ENCODE measurements around the gene MATN1.

Gene MATN1

GRCh38 chr1:30747033-30748008 is 23.9 kb upstream of the MATN1 start:
- Histone ChIP-seq H3K4me2 (ENCODE audit: low read length) (no peak overlapping the region), H3K4ac (ENCODE audit: low read depth, low read length) (no peak overlapping the region)

GRCh38 chr1:30746212-30747032 is 23.0 kb upstream of the MATN1 start:
- H3K4me2 ChIP-seq (ENCODE audit: low read length), result no peak overlapping the region
- no peak overlapping the region for H3K4ac ChIP-seq (ENCODE audit: low read depth, low read length)
- no peak overlapping the region for H4K12ac ChIP-seq (ENCODE audit: low read depth, low read length)
- peaks cover 1% of the 10 kb centered on the region for H3K79me2 ChIP-seq (ENCODE audit: control insufficient read depth, insufficient read depth, low read length, poor library complexity)
- H2AK5ac ChIP-seq (ENCODE audit: low read length), result no peak overlapping the region
- H2BK12ac ChIP-seq (ENCODE audit: low read length), result no peak overlapping the region
- no peak overlapping the region for H2BK5ac ChIP-seq (ENCODE audit: low read depth, low read length, poor library complexity)
- H3K18ac ChIP-seq (ENCODE audit: low read length), result no peak overlapping the region
- H3K4me3 ChIP-seq (ENCODE audit: low read depth, low read length), result no peak overlapping the region
- no peaks in the 10 kb centered on the region for H3K36me3 ChIP-seq (ENCODE audit: control insufficient read depth in 1 of 2, insufficient read depth in 2 of 2, low read length in 2 of 2)
- no peaks in the 10 kb centered on the region for H3K9me3 ChIP-seq (ENCODE audit: insufficient read depth, low read depth, low read length)
- H2BK120ac ChIP-seq (ENCODE audit: insufficient read depth, low read length, poor library complexity), result no peak overlapping the region
- no CpG with 5 or more reads among the region's 16 CpGs for WGBS (ENCODE audit: extremely low coverage, insufficient coverage, insufficient read length)
- no peaks in the 10 kb centered on the region for H3K27me3 ChIP-seq (ENCODE audit: insufficient read depth, low read length)
- H4K8ac ChIP-seq (ENCODE audit: low read depth, low read length), result no peak overlapping the region
- no peak overlapping the region for H3K23ac ChIP-seq (ENCODE audit: low read length)
- H3K14ac ChIP-seq (ENCODE audit: low read length), result no peak overlapping the region
- peaks cover 0 to 7% of the 10 kb centered on the region in 2 experiments for H3K4me1 ChIP-seq (ENCODE audit: control insufficient read depth in 1 of 2, insufficient read depth in 2 of 2, low read length in 2 of 2)
- no peak overlapping the region for H3K9ac ChIP-seq (ENCODE audit: low read length)
- peak overlapping the region; percentile 40 for H4K91ac ChIP-seq (ENCODE audit: low read depth, low read length)
- no peak overlapping the region for H3K27ac ChIP-seq (ENCODE audit: low read depth, low read length)
- DNase-seq, result no peak
- H3K79me1 ChIP-seq (ENCODE audit: low read length), result peaks cover 2% of the 10 kb centered on the region
- no peak overlapping the region for H2AFZ ChIP-seq (ENCODE audit: insufficient read depth, low read length, poor library complexity)

More at GRCh38 chr1:30747033-30748008, 23.9 kb upstream of the MATN1 start:
- peaks cover 1% of the 10 kb centered on the region for H3K79me2 ChIP-seq (ENCODE audit: control insufficient read depth, insufficient read depth, low read length, poor library complexity)
- H3K27me3 ChIP-seq (ENCODE audit: insufficient read depth, low read length), result no peaks in the 10 kb centered on the region
- H2BK12ac ChIP-seq (ENCODE audit: low read length), result no peak overlapping the region
- no peak overlapping the region for H3K14ac ChIP-seq (ENCODE audit: low read length)
- H3K23ac ChIP-seq (ENCODE audit: low read length), result no peak overlapping the region
- no peak overlapping the region for H2BK5ac ChIP-seq (ENCODE audit: low read depth, low read length, poor library complexity)
- H4K91ac ChIP-seq (ENCODE audit: low read depth, low read length), result peak overlapping the region; percentile 10
- no peak overlapping the region for H4K8ac ChIP-seq (ENCODE audit: low read depth, low read length)
- H2BK120ac ChIP-seq (ENCODE audit: insufficient read depth, low read length, poor library complexity), result no peak overlapping the region
- H2AFZ ChIP-seq (ENCODE audit: insufficient read depth, low read length, poor library complexity), result no peak overlapping the region
- H3K18ac ChIP-seq (ENCODE audit: low read length), result no peak overlapping the region
- no peaks in the 10 kb centered on the region for H3K9me3 ChIP-seq (ENCODE audit: insufficient read depth, low read depth, low read length)
- peaks cover 2% of the 10 kb centered on the region for H3K79me1 ChIP-seq (ENCODE audit: low read length)
- no peak for DNase-seq
- no peak overlapping the region for H3K9ac ChIP-seq (ENCODE audit: low read length)
- H4K12ac ChIP-seq (ENCODE audit: low read depth, low read length), result no peak overlapping the region
- H2AK5ac ChIP-seq (ENCODE audit: low read length), result no peak overlapping the region
- H3K4me1 ChIP-seq (ENCODE audit: control insufficient read depth in 1 of 2, insufficient read depth in 2 of 2, low read length in 2 of 2), result peaks cover 2 to 11% of the 10 kb centered on the region in 2 experiments
- no peaks in the 10 kb centered on the region for H3K36me3 ChIP-seq (ENCODE audit: control insufficient read depth in 1 of 2, insufficient read depth in 2 of 2, low read length in 2 of 2)
- no peak overlapping the region for H3K4me3 ChIP-seq (ENCODE audit: low read depth, low read length)
- no CpG with 5 or more reads among the region's 17 CpGs for WGBS (ENCODE audit: extremely low coverage, insufficient coverage, insufficient read length)
- H3K27ac ChIP-seq (ENCODE audit: low read depth, low read length), result no peak overlapping the region

GRCh38 chr1:30745834-30746208 is 22.4 kb upstream of the MATN1 start:
- Histone ChIP-seq H3K27ac (ENCODE audit: low read depth, low read length) (no peak overlapping the region), H3K23ac (ENCODE audit: low read length) (no peak overlapping the region), H4K8ac (ENCODE audit: low read depth, low read length) (no peak overlapping the region), H2BK12ac (ENCODE audit: low read length) (no peak overlapping the region), H3K27me3 (ENCODE audit: insufficient read depth, low read length) (no peaks in the 10 kb centered on the region), H3K9me3 (ENCODE audit: insufficient read depth, low read depth, low read length) (no peaks in the 10 kb centered on the region), H2AFZ (ENCODE audit: insufficient read depth, low read length, poor library complexity) (no peak overlapping the region), H3K4me1 (ENCODE audit: control insufficient read depth in 1 of 2, insufficient read depth in 2 of 2, low read length in 2 of 2) (peaks cover 0 to 7% of the 10 kb centered on the region in 2 experiments), H2BK120ac (ENCODE audit: insufficient read depth, low read length, poor library complexity) (peak overlapping the region; percentile 9), H3K79me1 (ENCODE audit: low read length) (peaks cover 2% of the 10 kb centered on the region), H3K4me3 (ENCODE audit: low read depth, low read length) (no peak overlapping the region), H4K12ac (ENCODE audit: low read depth, low read length) (no peak overlapping the region), H2BK5ac (ENCODE audit: low read depth, low read length, poor library complexity) (no peak overlapping the region), H3K14ac (ENCODE audit: low read length) (no peak overlapping the region), H3K36me3 (ENCODE audit: control insufficient read depth in 1 of 2, insufficient read depth in 2 of 2, low read length in 2 of 2) (no peaks in the 10 kb centered on the region), H3K9ac (ENCODE audit: low read length) (no peak overlapping the region), H3K79me2 (ENCODE audit: control insufficient read depth, insufficient read depth, low read length, poor library complexity) (peaks cover 1% of the 10 kb centered on the region), H4K91ac (ENCODE audit: low read depth, low read length) (peak overlapping the region; percentile 40), H2AK5ac (ENCODE audit: low read length) (no peak overlapping the region), H3K18ac (ENCODE audit: low read length) (no peak overlapping the region), H3K4me2 (ENCODE audit: low read length) (no peak overlapping the region), H3K4ac (ENCODE audit: low read depth, low read length) (no peak overlapping the region)
- no peak for DNase-seq
- no CpG with 5 or more reads among the region's 4 CpGs for WGBS (ENCODE audit: extremely low coverage, insufficient coverage, insufficient read length)

GRCh38 chr1:30745156-30745833 is 21.9 kb upstream of the MATN1 start:
- Histone ChIP-seq H3K23ac (ENCODE audit: low read length) (no peak overlapping the region), H3K18ac (ENCODE audit: low read length) (no peak overlapping the region), H3K9me3 (ENCODE audit: insufficient read depth, low read depth, low read length) (no peaks in the 10 kb centered on the region), H3K4me1 (ENCODE audit: control insufficient read depth in 1 of 2, insufficient read depth in 2 of 2, low read length in 2 of 2) (peaks cover 0 to 7% of the 10 kb centered on the region in 2 experiments), H2AK5ac (ENCODE audit: low read length) (no peak overlapping the region), H4K91ac (ENCODE audit: low read depth, low read length) (no peak overlapping the region), H4K12ac (ENCODE audit: low read depth, low read length) (no peak overlapping the region), H3K36me3 (ENCODE audit: control insufficient read depth in 1 of 2, insufficient read depth in 2 of 2, low read length in 2 of 2) (no peaks in the 10 kb centered on the region), H3K4me2 (ENCODE audit: low read length) (no peak overlapping the region), H3K27ac (ENCODE audit: low read depth, low read length) (no peak overlapping the region), H3K27me3 (ENCODE audit: insufficient read depth, low read length) (peaks cover 3% of the 10 kb centered on the region), H3K79me2 (ENCODE audit: control insufficient read depth, insufficient read depth, low read length, poor library complexity) (peaks cover 1% of the 10 kb centered on the region), H2BK12ac (ENCODE audit: low read length) (no peak overlapping the region), H4K8ac (ENCODE audit: low read depth, low read length) (no peak overlapping the region), H2BK5ac (ENCODE audit: low read depth, low read length, poor library complexity) (no peak overlapping the region), H3K14ac (ENCODE audit: low read length) (no peak overlapping the region), H2BK120ac (ENCODE audit: insufficient read depth, low read length, poor library complexity) (no peak overlapping the region), H3K79me1 (ENCODE audit: low read length) (peaks cover 2% of the 10 kb centered on the region), H2AFZ (ENCODE audit: insufficient read depth, low read length, poor library complexity) (no peak overlapping the region), H3K4ac (ENCODE audit: low read depth, low read length) (no peak overlapping the region), H3K4me3 (ENCODE audit: low read depth, low read length) (no peak overlapping the region), H3K9ac (ENCODE audit: low read length) (no peak overlapping the region)
- DNase-seq, result no peak
- WGBS (ENCODE audit: extremely low coverage, insufficient coverage, insufficient read length), result no CpG with 5 or more reads among the region's 14 CpGs

Measured in trophoblast cell (in vitro differentiated cells and primary cell).